Suprapubic skin (tissue), 4 donors: ENCODE data around the gene CAPN7. TPM values are rescaled to one million over a fixed set of nuclear protein-coding genes. Genes with fewer than 3 reads are reported as not detected.

Experiments used
- DNase-seq, 2 donors: peaks; one replicate each; pipeline ENCODE4 v3.0.0-alpha.2; 2019; ENCODE audit warnings: low spot score in 2 of 2
- H3K27ac ChIP-seq: fragments of 200-600 bp; sonication (generic); one replicate; pipeline ENCODE4 v1.5.1; 2019
- H3K27me3 ChIP-seq: fragments of 200-600 bp; sonication (generic); one replicate; pipeline ENCODE4 v1.5.1; 2019
- H3K36me3 ChIP-seq: fragments of 200-600 bp; sonication (generic); one replicate; pipeline ENCODE4 v1.5.1; 2019
- H3K4me1 ChIP-seq: fragments of 200-600 bp; sonication (generic); one replicate; pipeline ENCODE4 v1.5.1; 2019
- H3K4me3 ChIP-seq: fragments of 200-600 bp; sonication (generic); one replicate; pipeline ENCODE4 v1.5.1; 2019; ENCODE audit warnings: mild to moderate bottlenecking
- H3K9me3 ChIP-seq: fragments of 200-600 bp; sonication (generic); one replicate; pipeline ENCODE4 v1.5.1; 2019
- CTCF ChIP-seq, 2 donors: fragments of 200-600 bp in 1 of 2; fragments of 450-650 bp in 1 of 2; sonication (generic) in 1 of 2; IDR thresholded peaks; one replicate each; pipeline ENCODE4 v1.5.1; 2016 to 2019; ENCODE audit warnings: antibody characterized with exemption in 2 of 2, mild to moderate bottlenecking in 1 of 2, moderate library complexity in 1 of 2
- EP300 ChIP-seq: sonication (generic); formaldehyde crosslinking; IDR thresholded peaks from one replicate; pipeline ENCODE4 v1.6.1; 2017; ENCODE audit warnings: antibody characterized with exemption
- POLR2A ChIP-seq, 2 donors: fragments of 450-650 bp; IDR thresholded peaks; one replicate each; pipeline ENCODE4 v1.6.1; 2017; ENCODE audit warnings: antibody characterized with exemption in 2 of 2, mild to moderate bottlenecking in 2 of 2, moderate library complexity in 2 of 2
- POLR2AphosphoS5 ChIP-seq, 3 donors: sonication (generic); formaldehyde crosslinking; IDR thresholded peaks; one replicate each; pipeline ENCODE4 v1.6.1; 2017; ENCODE audit warnings: antibody characterized with exemption in 3 of 3
- WGBS: methylation state at CpG from one replicate; pipeline ENCODE4 v1.1.5; 2018; 5-methylcytosine and 5-hydroxymethylcytosine counted together
- total RNA-seq, 4 donors: library from RNA; depleted of rRNA; stranded (reverse); fragments of >200 nt; gene quantifications; one replicate each; pipeline ENCODE4 v1.1.0, GENCODE V29; 2016

The CAPN7 gene
- total RNA-seq, 4 donors from 2014 or later = 32.0 to 112 (median 38.2) TPM

GRCh38 chr3:15271030-15271429 lies 65.0 kb downstream of the CAPN7 start:
- 86% methylated on average over 4 of the region's 4 CpGs for WGBS

GRCh38 chr3:15271785-15272381 lies 65.8 kb downstream of the CAPN7 start:
- H3K27me3 ChIP-seq = no peaks in the 10 kb centered on the region
- no peak overlapping the region for H3K4me3 ChIP-seq
- TF ChIP-seq EP300 = no peak
- no peak for TF ChIP-seq POLR2A (IDR thresholded peaks at IDR 0.05)
- no peak for TF ChIP-seq POLR2AphosphoS5 (IDR thresholded peaks at IDR 0.05)
- TF ChIP-seq CTCF (IDR thresholded peaks at IDR 0.05) = no peak
- 61% methylated on average over 14 of the region's 14 CpGs for WGBS
- peak in 1 of 2 donors; percentile 38 for DNase-seq
- H3K36me3 ChIP-seq = no peaks in the 10 kb centered on the region
- no peaks in the 10 kb centered on the region for H3K9me3 ChIP-seq
- H3K27ac ChIP-seq = peak overlapping the region; percentile 47
- peaks cover 30% of the 10 kb centered on the region for H3K4me1 ChIP-seq

More at GRCh38 chr3:15271030-15271429, 65.0 kb downstream of the CAPN7 start:
- peak in 1 of 2 donors; percentile 24 for DNase-seq
- H3K36me3 ChIP-seq = no peaks in the 10 kb centered on the region
- no peak overlapping the region for H3K4me3 ChIP-seq
- H3K4me1 ChIP-seq = peaks cover 30% of the 10 kb centered on the region
- H3K27ac ChIP-seq = peak overlapping the region; percentile 47
- no peak for TF ChIP-seq POLR2A (IDR thresholded peaks at IDR 0.05)
- no peak for TF ChIP-seq CTCF (IDR thresholded peaks at IDR 0.05)
- TF ChIP-seq POLR2AphosphoS5 (IDR thresholded peaks at IDR 0.05) = no peak
- TF ChIP-seq EP300 = no peak
- no peaks in the 10 kb centered on the region for H3K9me3 ChIP-seq
- H3K27me3 ChIP-seq = no peaks in the 10 kb centered on the region

GRCh38 chr3:15272426-15273196 lies 66.6 kb downstream of the CAPN7 start:
- Histone ChIP-seq H3K27ac (peak overlapping the region; percentile 47), H3K9me3 (no peaks in the 10 kb centered on the region), H3K36me3 (no peaks in the 10 kb centered on the region), H3K4me3 (no peak overlapping the region), H3K4me1 (peaks cover 29% of the 10 kb centered on the region), H3K27me3 (no peaks in the 10 kb centered on the region)
- 64% methylated on average over 7 of the region's 7 CpGs for WGBS
- no peak for TF ChIP-seq POLR2AphosphoS5 (IDR thresholded peaks at IDR 0.05)
- no peak for TF ChIP-seq POLR2A (IDR thresholded peaks at IDR 0.05)
- DNase-seq = peak; percentile 60 to 74

GRCh38 chr3:15273227-15273626 lies 67.2 kb downstream of the CAPN7 start:
- Histone ChIP-seq H3K4me3 (no peak overlapping the region), H3K9me3 (no peaks in the 10 kb centered on the region), H3K36me3 (no peaks in the 10 kb centered on the region), H3K4me1 (peaks cover 23% of the 10 kb centered on the region), H3K27ac (peak overlapping the region; percentile 47), H3K27me3 (no peaks in the 10 kb centered on the region)
- TF ChIP-seq POLR2AphosphoS5 (IDR thresholded peaks at IDR 0.05) (no peak), CTCF (IDR thresholded peaks at IDR 0.05) (no peak), POLR2A (IDR thresholded peaks at IDR 0.05) (no peak), EP300 (no peak)
- WGBS = 84% methylated on average over 5 of the region's 5 CpGs
- peak; percentile 12 to 39 for DNase-seq

GRCh38 chr3:15276028-15276724 lies 70.1 kb downstream of the CAPN7 start:
- Histone ChIP-seq H3K9me3 (no peaks in the 10 kb centered on the region), H3K36me3 (no peaks in the 10 kb centered on the region), H3K27me3 (no peaks in the 10 kb centered on the region), H3K4me1 (peaks cover 9% of the 10 kb centered on the region), H3K4me3 (no peak overlapping the region), H3K27ac (no peak overlapping the region)
- TF ChIP-seq CTCF (IDR thresholded peaks at IDR 0.05) (no peak), EP300 (no peak), POLR2AphosphoS5 (IDR thresholded peaks at IDR 0.05) (no peak), POLR2A (IDR thresholded peaks at IDR 0.05) (no peak)
- DNase-seq = peak; percentile 21 to 33
- WGBS = 89% methylated on average over 9 of the region's 11 CpGs
